Mesothelial cell of epicardium (in vitro differentiated cells): Measurements from ENCODE around the gene ANO1. TPM values are rescaled to one million over a fixed set of nuclear protein-coding genes. Genes with fewer than 3 reads are reported as not detected.

Experiments
- DNase-seq, 2 experiments: peaks; one replicate each; pipeline ENCODE4 v3.0.0; 2021; ENCODE audit warnings: low spot score in 2 of 2; ENCODE audit not compliant: unreplicated experiment in 2 of 2
- H3K27ac Mint-ChIP-seq: 2 replicates; pipeline ENCODE4 v1.8.0; 2021; ENCODE audit warnings: mixed read lengths
- H3K27me3 Mint-ChIP-seq: 2 replicates; pipeline ENCODE4 v1.8.0; 2021; ENCODE audit warnings: low read depth, mixed read lengths
- H3K36me3 Mint-ChIP-seq: 2 replicates; pipeline ENCODE4 v1.8.0; 2021; ENCODE audit warnings: mixed read lengths
- H3K4me1 Mint-ChIP-seq: 2 replicates; pipeline ENCODE4 v1.8.0; 2021; ENCODE audit warnings: mixed read lengths
- H3K4me3 Mint-ChIP-seq: 2 replicates; pipeline ENCODE4 v1.8.0; 2021; ENCODE audit warnings: mild to moderate bottlenecking, moderate library complexity, mixed read lengths
- H3K9me3 Mint-ChIP-seq: 2 replicates; pipeline ENCODE4 v1.8.0; 2021; ENCODE audit warnings: mixed read lengths
- CTCF ChIP-seq: fragments of 200-600 bp; sonication (generic); IDR thresholded peaks from one replicate; pipeline ENCODE4 v1.5.0; 2021; ENCODE audit warnings: antibody characterized with exemption; ENCODE audit not compliant: unreplicated experiment
- total RNA-seq: library from RNA; stranded (reverse); gene quantifications from 3 replicates; pipeline ENCODE4 v1.2.1, GENCODE V29; 2021

ANO1 gene
- total RNA-seq, 1 donor from 2014 or later, result 37.2 TPM

DNA sequence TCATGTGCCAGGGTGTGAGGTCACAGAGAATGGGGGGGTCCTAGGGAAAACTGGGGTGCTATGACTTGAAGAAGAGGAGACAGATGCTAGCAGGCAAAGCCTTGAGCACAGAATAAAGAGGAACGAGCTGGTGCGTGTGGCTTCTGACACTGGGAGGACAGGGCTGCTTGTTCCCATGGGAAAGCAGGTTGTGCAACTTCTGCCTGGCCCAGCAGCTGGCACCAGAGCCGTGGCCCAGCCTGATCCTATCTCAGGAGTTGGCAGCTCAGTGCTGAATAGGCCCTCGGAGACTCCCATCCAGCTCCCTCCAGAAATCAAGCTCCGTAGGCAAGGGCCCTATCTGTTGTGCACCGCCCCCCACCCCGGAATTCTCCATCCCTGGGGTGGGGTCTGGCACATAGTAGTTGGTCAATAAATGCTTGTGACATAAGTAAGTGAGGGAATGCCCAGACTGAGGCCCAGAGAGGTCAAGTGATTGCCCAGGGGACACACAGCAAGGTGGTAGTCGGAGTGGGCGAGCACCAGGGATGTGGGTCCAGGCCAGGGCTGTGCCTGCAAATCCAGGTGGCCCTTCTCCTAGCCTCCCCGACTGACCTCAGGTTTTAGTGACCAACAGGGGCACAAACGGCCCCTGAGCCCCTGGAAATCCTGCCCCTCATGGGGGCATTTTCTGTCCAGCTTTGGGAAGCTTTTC, 105.5 kb downstream of the ANO1 start:
- H3K27ac Mint-ChIP-seq, result no peak overlapping the region
- H3K27me3 Mint-ChIP-seq, result peaks cover 6% of the 10 kb centered on the region
- DNase-seq, result no peak
- no peak overlapping the region for H3K4me3 Mint-ChIP-seq
- no peaks in the 10 kb centered on the region for H3K36me3 Mint-ChIP-seq
- TF ChIP-seq CTCF, result no peak
- H3K9me3 Mint-ChIP-seq, result no peaks in the 10 kb centered on the region
- no peaks in the 10 kb centered on the region for H3K4me1 Mint-ChIP-seq

- Mint-ChIP-seq H3K27ac (no peak overlapping the region), H3K27me3 (peaks cover 6% of the 10 kb centered on the region), H3K36me3 (no peaks in the 10 kb centered on the region), H3K9me3 (no peaks in the 10 kb centered on the region), H3K4me1 (no peaks in the 10 kb centered on the region), H3K4me3 (no peak overlapping the region)
- no peak for DNase-seq
- no peak for TF ChIP-seq CTCF
These were observed 106.3 kb downstream of the ANO1 start for GRCh38 chr11:70184396-70184795.

DNA sequence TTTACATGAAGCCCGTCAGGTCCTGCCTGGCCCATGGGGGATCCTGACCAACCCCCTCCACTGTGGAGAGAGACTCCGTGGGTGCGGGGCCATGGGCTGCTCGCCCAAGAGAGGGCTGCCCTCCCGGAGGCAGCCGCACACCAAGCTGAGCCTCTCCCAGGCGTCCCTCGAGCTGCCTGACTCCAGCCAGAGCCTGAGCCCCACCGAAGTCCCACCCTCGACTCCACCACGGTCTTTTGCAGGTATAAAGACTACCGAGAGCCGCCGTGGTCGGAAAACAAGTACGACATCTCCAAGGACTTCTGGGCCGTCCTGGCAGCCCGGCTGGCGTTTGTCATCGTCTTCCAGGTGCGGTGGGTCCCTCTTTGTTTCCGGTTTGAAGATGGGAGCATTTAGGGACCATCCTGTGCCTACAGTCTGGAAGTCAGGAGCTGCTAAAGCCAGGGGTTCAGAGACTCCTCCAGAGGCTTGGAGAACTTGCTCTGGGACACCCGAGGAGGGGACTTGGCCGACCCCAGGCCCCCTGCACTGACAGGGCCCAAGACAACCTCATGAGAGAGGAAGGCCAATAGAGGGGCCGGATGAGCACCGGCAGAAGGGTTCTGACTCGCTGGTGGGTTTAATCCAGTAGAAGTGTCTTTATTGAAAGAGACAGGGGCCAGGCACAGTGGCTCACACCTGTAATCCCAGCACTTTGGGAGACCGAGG, 107.4 kb downstream of the ANO1 start:
- Mint-ChIP-seq H3K4me3 (no peak overlapping the region), H3K4me1 (no peaks in the 10 kb centered on the region), H3K27ac (no peak overlapping the region), H3K27me3 (peaks cover 6% of the 10 kb centered on the region), H3K36me3 (no peaks in the 10 kb centered on the region), H3K9me3 (no peaks in the 10 kb centered on the region)
- DNase-seq, result no peak
- TF ChIP-seq CTCF, result no peak

DNA sequence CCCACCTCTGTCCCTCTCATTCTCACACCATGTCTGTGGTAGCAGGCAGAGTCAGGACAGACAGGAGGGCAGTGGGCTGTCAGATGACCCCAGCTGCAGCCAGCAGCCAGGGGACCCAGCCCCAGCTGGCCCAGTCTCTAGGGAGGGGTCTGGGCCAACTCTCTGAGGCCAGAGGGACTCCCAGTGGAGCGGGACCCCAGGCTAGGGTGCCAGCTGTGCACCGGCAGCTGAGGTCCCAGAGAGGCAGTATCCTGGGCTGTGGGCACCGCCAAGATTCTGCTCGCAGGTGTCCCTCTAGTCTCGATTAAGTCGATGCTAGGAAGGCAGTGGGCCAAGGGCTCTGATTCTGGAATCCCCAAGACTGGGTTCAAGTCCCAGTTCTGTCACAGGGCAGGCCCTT, 108.3 kb downstream of the ANO1 start:
- no peaks in the 10 kb centered on the region for H3K36me3 Mint-ChIP-seq
- no peak overlapping the region for H3K4me3 Mint-ChIP-seq
- no peaks in the 10 kb centered on the region for H3K9me3 Mint-ChIP-seq
- peaks cover 2% of the 10 kb centered on the region for H3K4me1 Mint-ChIP-seq
- TF ChIP-seq CTCF, result no peak
- H3K27ac Mint-ChIP-seq, result no peak overlapping the region
- peaks cover 6% of the 10 kb centered on the region for H3K27me3 Mint-ChIP-seq
- no peak for DNase-seq

- no peak for DNase-seq
- H3K9me3 Mint-ChIP-seq, result no peaks in the 10 kb centered on the region
- peaks cover 3% of the 10 kb centered on the region for H3K4me1 Mint-ChIP-seq
- H3K36me3 Mint-ChIP-seq, result no peaks in the 10 kb centered on the region
- peaks cover 6% of the 10 kb centered on the region for H3K27me3 Mint-ChIP-seq
- no peak overlapping the region for H3K4me3 Mint-ChIP-seq
- TF ChIP-seq CTCF, result no peak
- H3K27ac Mint-ChIP-seq, result no peak overlapping the region
These were observed 108.8 kb downstream of the ANO1 start for GRCh38 chr11:70186936-70187335.
